WERI-Rb-1 (cell line): ENCODE measurements around the gene ZDHHC22.

Experiments used
- DNase-seq: peaks from one replicate; pipeline ENCODE4 v3.0.0-alpha.2; 2020
- H3K27ac ChIP-seq: fragments of 250-450 bp; sonication (Bioruptor Pico); 2 replicates; pipeline ENCODE4 v1.5.1; 2020; ENCODE audit warnings: mild to moderate bottlenecking, moderate library complexity
- H3K27me3 ChIP-seq: fragments of 250-450 bp; sonication (Bioruptor Pico); 2 replicates; pipeline ENCODE4 v1.5.1; 2021; ENCODE audit warnings: mild to moderate bottlenecking, low read depth, moderate library complexity; ENCODE audit not compliant: insufficient read depth, severe bottlenecking
- H3K36me3 ChIP-seq: fragments of 250-450 bp; sonication (Bioruptor Pico); 2 replicates; pipeline ENCODE4 v1.5.1; 2020; ENCODE audit warnings: mild to moderate bottlenecking, moderate library complexity
- H3K4me3 ChIP-seq: 2 replicates; pipeline ENCODE4 v1.5.1; 2011; ENCODE audit warnings: low read depth, mild to moderate bottlenecking, control low read depth, low read length
- H3K9me3 ChIP-seq: fragments of 250-450 bp; sonication (Bioruptor Pico); 2 replicates; pipeline ENCODE4 v1.5.1; 2021; ENCODE audit warnings: mild to moderate bottlenecking, moderate library complexity; ENCODE audit not compliant: severe bottlenecking
- CTCF ChIP-seq: IDR thresholded peaks from 2 replicates; pipeline ENCODE4 v1.5.1; 2011; ENCODE audit warnings: low read depth, mild to moderate bottlenecking, control low read depth, inconsistent platforms, low read length

The ZDHHC22 gene

GRCh38 chr14:77153802-77154201, 12.2 kb upstream of the ZDHHC22 start:
- Histone ChIP-seq H3K27ac (no peak overlapping the region), H3K4me3 (no peak overlapping the region), H3K9me3 (no peaks in the 10 kb centered on the region), H3K27me3 (no peaks in the 10 kb centered on the region), H3K36me3 (no peaks in the 10 kb centered on the region)
- no peak for TF ChIP-seq CTCF
- no peak for DNase-seq

GRCh38 chr14:77151918-77152588, 10.5 kb upstream of the ZDHHC22 start:
- no peak overlapping the region for H3K27ac ChIP-seq
- TF ChIP-seq CTCF: no peak
- no peak for DNase-seq

GRCh38 chr14:77151245-77151644, 9.7 kb upstream of the ZDHHC22 start:
- no peaks in the 10 kb centered on the region for H3K27me3 ChIP-seq
- no peak overlapping the region for H3K27ac ChIP-seq
- H3K9me3 ChIP-seq: no peaks in the 10 kb centered on the region
- H3K4me3 ChIP-seq: no peak overlapping the region
- TF ChIP-seq CTCF: peak; percentile 78
- no peaks in the 10 kb centered on the region for H3K36me3 ChIP-seq
- DNase-seq: peak; percentile 53

More at GRCh38 chr14:77151918-77152588, 10.5 kb upstream of the ZDHHC22 start:
- Histone ChIP-seq H3K27me3 (no peaks in the 10 kb centered on the region), H3K9me3 (no peaks in the 10 kb centered on the region), H3K36me3 (no peaks in the 10 kb centered on the region), H3K4me3 (no peak overlapping the region)

GRCh38 chr14:77148510-77149231, 7.1 kb upstream of the ZDHHC22 start:
- Histone ChIP-seq H3K4me3 (no peak overlapping the region), H3K9me3 (no peaks in the 10 kb centered on the region), H3K27me3 (no peaks in the 10 kb centered on the region), H3K36me3 (no peaks in the 10 kb centered on the region), H3K27ac (no peak overlapping the region)
- TF ChIP-seq CTCF: no peak
- DNase-seq: no peak

GRCh38 chr14:77145975-77146740, 4.6 kb upstream of the ZDHHC22 start:
- Histone ChIP-seq H3K9me3 (no peaks in the 10 kb centered on the region), H3K4me3 (no peak overlapping the region), H3K27me3 (no peaks in the 10 kb centered on the region), H3K36me3 (no peaks in the 10 kb centered on the region), H3K27ac (no peak overlapping the region)
- TF ChIP-seq CTCF: no peak
- DNase-seq: no peak
